ENCODE measurements around the gene SLC9C2.
"Not testable (repeated sequence)": the region's sequence is repeated elsewhere in the genome, so short reads cannot be mapped to it uniquely, and the experiment has no call there.

SLC9C2 gene

GRCh38 chr1:173580071-173580470 lies 22.8 kb downstream of the SLC9C2 start:
- in situ Hi-C loops (cut with MboI; ENCODE audit: low pct_unique_long_range_greater_than_20kb, low sequenced_read_pairs, unreplicated experiment) = no loop called here
- DNase-seq (ENCODE audit: low spot score) = no peak
- TF ChIP-seq, protein P1, sequence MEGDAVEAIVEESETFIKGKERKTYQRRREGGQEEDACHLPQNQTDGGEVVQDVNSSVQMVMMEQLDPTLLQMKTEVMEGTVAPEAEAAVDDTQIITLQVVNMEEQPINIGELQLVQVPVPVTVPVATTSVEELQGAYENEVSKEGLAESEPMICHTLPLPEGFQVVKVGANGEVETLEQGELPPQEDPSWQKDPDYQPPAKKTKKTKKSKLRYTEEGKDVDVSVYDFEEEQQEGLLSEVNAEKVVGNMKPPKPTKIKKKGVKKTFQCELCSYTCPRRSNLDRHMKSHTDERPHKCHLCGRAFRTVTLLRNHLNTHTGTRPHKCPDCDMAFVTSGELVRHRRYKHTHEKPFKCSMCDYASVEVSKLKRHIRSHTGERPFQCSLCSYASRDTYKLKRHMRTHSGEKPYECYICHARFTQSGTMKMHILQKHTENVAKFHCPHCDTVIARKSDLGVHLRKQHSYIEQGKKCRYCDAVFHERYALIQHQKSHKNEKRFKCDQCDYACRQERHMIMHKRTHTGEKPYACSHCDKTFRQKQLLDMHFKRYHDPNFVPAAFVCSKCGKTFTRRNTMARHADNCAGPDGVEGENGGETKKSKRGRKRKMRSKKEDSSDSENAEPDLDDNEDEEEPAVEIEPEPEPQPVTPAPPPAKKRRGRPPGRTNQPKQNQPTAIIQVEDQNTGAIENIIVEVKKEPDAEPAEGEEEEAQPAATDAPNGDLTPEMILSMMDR (IDR thresholded peaks at IDR 0.05; ENCODE audit: extremely low read depth, insufficient read depth, missing control alignments) = no peak

GRCh38 chr1:173573596-173573995 lies 29.3 kb downstream of the SLC9C2 start:
- TF ChIP-seq, protein P1 (IDR thresholded peaks at IDR 0.05; ENCODE audit: extremely low read depth, insufficient read depth, missing control alignments) = no peak
- DNase-seq (ENCODE audit: low spot score) = no peak
- in situ Hi-C loops (cut with MboI; ENCODE audit: low pct_unique_long_range_greater_than_20kb, low sequenced_read_pairs, unreplicated experiment) = no loop called here

- in situ Hi-C loops (cut with MboI; ENCODE audit: low pct_unique_long_range_greater_than_20kb, low sequenced_read_pairs, unreplicated experiment) = no loop called here
- TF ChIP-seq, protein P1 (IDR thresholded peaks at IDR 0.05; ENCODE audit: extremely low read depth, insufficient read depth, missing control alignments) = no peak
- DNase-seq (ENCODE audit: low spot score) = no peak
Observed at GRCh38 chr1:173572201-173572873, 30.5 kb downstream of the SLC9C2 start.

DNA sequence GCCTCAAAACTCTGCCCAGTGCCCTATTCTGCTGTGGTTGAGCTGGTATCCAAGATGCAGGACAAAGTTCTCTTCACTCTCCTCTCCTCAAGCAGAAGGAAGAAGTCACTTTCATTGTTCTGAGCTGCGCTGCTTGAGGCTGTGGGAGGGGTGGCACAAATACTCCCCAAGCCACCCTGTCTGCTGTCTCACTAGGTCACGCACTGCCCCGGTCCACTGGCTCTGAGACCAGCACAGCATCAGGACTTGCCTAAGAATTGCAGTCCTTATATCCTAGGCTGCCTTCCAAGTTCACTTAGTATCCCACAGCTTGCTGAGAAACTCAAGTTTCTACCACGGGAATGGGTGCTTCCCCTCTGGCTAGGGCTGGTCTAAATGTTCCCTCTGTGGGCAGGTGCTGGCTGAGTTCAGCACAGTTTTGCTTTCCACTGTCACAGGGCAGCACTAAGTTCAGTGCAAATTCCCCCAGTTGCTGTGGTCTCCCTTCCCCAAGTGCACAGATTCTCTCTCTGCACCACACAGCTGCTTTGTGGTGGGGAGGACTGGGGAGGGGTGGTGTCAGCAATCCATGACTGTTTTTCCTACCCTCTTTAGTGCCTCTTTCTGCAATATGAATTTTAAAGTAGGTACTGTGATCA lies 32.4 kb downstream of the SLC9C2 start:
- TF ChIP-seq, protein P1 (IDR thresholded peaks at IDR 0.05; ENCODE audit: extremely low read depth, insufficient read depth, missing control alignments) = no peak
- no peak for DNase-seq (ENCODE audit: low spot score)
- in situ Hi-C loops (cut with MboI; ENCODE audit: low pct_unique_long_range_greater_than_20kb, low sequenced_read_pairs, unreplicated experiment) = no loop called here

DNA sequence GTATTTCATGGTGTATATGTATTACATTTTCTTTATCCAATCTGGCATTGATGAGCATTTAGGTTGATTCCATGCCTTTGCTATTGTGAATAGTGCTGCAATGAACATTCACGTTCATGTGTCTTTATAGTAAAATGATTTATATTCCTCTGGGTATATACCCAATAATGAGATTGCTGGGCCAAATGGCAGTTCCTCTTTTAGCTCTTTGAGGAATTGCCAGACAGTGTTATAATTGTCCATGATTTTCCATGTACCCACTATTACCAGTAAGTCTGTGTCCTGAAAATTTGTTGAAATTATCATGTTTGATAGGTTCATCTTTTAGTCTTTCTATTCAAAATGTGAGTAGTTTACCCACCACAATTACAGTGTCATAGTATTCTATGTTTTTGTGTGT lies 34.4 kb downstream of the SLC9C2 start:
- TF ChIP-seq, protein P1 (IDR thresholded peaks at IDR 0.05; ENCODE audit: extremely low read depth, insufficient read depth, missing control alignments) = no peak
- no peak for DNase-seq (ENCODE audit: low spot score)

DNA sequence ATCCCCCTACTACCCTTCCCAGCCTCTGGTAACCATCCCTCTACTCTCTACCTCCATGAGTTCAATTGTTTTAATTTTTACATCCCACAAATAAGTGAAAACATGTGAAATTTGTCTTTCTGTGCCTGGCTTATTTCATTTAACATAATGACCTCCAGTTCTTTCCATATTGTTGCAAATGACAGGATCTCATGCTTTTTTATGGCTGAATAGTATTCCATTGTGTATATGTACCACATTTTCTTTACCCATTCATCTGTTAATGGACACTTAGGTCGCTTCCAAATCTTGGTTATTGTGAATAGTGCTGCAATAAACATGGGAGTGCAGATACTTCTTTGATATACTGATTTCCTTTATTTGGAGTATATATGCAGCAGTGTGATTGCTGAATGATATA lies 39.0 kb downstream of the SLC9C2 start:
- in situ Hi-C loops (cut with MboI; ENCODE audit: low pct_unique_long_range_greater_than_20kb, low sequenced_read_pairs, unreplicated experiment); DNase-seq (ENCODE audit: low spot score): not testable (repeated sequence)

More for the DNA sequence above, 34.4 kb downstream of the SLC9C2 start:
- in situ Hi-C loops (cut with MboI; ENCODE audit: low pct_unique_long_range_greater_than_20kb, low sequenced_read_pairs, unreplicated experiment) = no loop called here

DNA sequence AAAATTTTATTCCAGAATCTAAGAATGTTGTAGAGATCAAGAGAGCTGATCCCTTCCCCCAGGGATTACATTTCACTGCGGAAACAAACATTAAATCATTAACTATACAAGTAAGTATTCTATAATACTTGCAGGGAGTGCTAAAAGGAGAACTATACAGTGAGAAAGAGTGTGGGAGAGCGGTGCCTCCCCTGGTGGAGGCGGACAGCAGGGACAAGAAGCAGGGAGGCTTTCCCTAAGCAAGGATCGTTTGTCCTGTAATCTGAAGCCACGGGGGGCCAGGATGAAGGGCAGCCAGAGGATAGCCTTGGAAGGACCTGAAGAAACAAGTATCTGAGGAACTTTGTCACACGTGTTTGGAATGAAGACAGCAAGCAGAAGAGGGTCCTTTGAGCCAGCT lies 40.1 kb downstream of the SLC9C2 start:
- TF ChIP-seq, protein P1 (IDR thresholded peaks at IDR 0.05; ENCODE audit: extremely low read depth, insufficient read depth, missing control alignments) = no peak
- in situ Hi-C loops (cut with MboI; ENCODE audit: low pct_unique_long_range_greater_than_20kb, low sequenced_read_pairs, unreplicated experiment) = no loop called here
- DNase-seq (ENCODE audit: low spot score) = no peak
